Loucy (cell line): Measurements from ENCODE around the gene TMEM108.

Experiments used
- H2AFZ ChIP-seq: fragments of 200-600 bp; sonication (generic); 2 replicates; pipeline ENCODE4 v1.6.0; 2016; ENCODE audit warnings: antibody characterized with exemption, mild to moderate bottlenecking, low read length, moderate library complexity
- H3F3A ChIP-seq: fragments of 200-600 bp; 2 replicates; pipeline ENCODE4 v1.6.0; 2016; ENCODE audit warnings: antibody characterized with exemption, low read depth, mild to moderate bottlenecking
- H3K27me3 ChIP-seq: fragments of 200-600 bp; sonication (generic); 2 replicates; pipeline ENCODE4 v1.6.1; 2014; ENCODE audit warnings: low read length, mild to moderate bottlenecking; ENCODE audit not compliant: insufficient read depth, poor library complexity, severe bottlenecking
- H3K36me3 ChIP-seq: fragments of 200-600 bp; sonication (generic); 2 replicates; pipeline ENCODE4 v1.6.1; 2016; ENCODE audit warnings: low read length; ENCODE audit not compliant: insufficient read depth
- H3K4me1 ChIP-seq: fragments of 200-600 bp; sonication (generic); 2 replicates; pipeline ENCODE4 v1.5.1; 2014; ENCODE audit warnings: low read length, mild to moderate bottlenecking; ENCODE audit not compliant: insufficient read depth, poor library complexity, severe bottlenecking
- H3K4me2 ChIP-seq: fragments of 200-600 bp; sonication (generic); 2 replicates; pipeline ENCODE4 v1.6.0; 2014; ENCODE audit warnings: antibody characterized with exemption, low read length, low read depth, mild to moderate bottlenecking; ENCODE audit not compliant: poor library complexity, severe bottlenecking
- H3K4me3 ChIP-seq: fragments of 200-600 bp; sonication (generic); 2 replicates; pipeline ENCODE4 v1.5.1; 2014; ENCODE audit warnings: low read length, mild to moderate bottlenecking, mixed read lengths; ENCODE audit not compliant: poor library complexity, severe bottlenecking
- H3K79me2 ChIP-seq: fragments of 200-600 bp; sonication (generic); 2 replicates; pipeline ENCODE4 v1.6.1; 2014; ENCODE audit warnings: low read length; ENCODE audit not compliant: insufficient read depth
- H3K9ac ChIP-seq: fragments of 200-600 bp; sonication (generic); 2 replicates; pipeline ENCODE4 v1.6.0; 2014; ENCODE audit warnings: mild to moderate bottlenecking, low read depth, low read length, moderate library complexity; ENCODE audit not compliant: poor library complexity, severe bottlenecking
- H3K9me2 ChIP-seq: fragments of 200-600 bp; sonication (generic); replicated peaks from 2 replicates; pipeline ENCODE4 v1.6.1; 2016; ENCODE audit warnings: low read depth, low read length, mixed read lengths
- H3K9me3 ChIP-seq: fragments of 200-600 bp; sonication (generic); 2 replicates; pipeline ENCODE4 v1.6.1; 2014; ENCODE audit warnings: mild to moderate bottlenecking, antibody characterized with exemption, low read length, low read depth; ENCODE audit not compliant: insufficient read depth
- H4K20me1 ChIP-seq: fragments of 200-600 bp; sonication (generic); 2 replicates; pipeline ENCODE4 v1.6.0; 2014; ENCODE audit warnings: antibody characterized with exemption, low read length, mild to moderate bottlenecking; ENCODE audit not compliant: insufficient read depth, poor library complexity, severe bottlenecking
- EZH2phosphoT487 ChIP-seq: fragments of 200-600 bp; IDR thresholded peaks from 2 replicates; pipeline ENCODE4 v1.6.1; 2018; ENCODE audit warnings: antibody characterized with exemption, mild to moderate bottlenecking, moderate library complexity, borderline replicate concordance
- TF ChIP-seq, protein P1 (sequence below): fragments of 200-600 bp; sonication (generic); conservative IDR thresholded peaks from 2 replicates; pipeline ENCODE4 v1.5.1; 2014; ENCODE audit warnings: mild to moderate bottlenecking, antibody characterized with exemption, low read length

The TMEM108 gene

GRCh38 chr3:133419151-133419909, 381.1 kb downstream of the TMEM108 start:
- H4K20me1 ChIP-seq = no peaks in the 10 kb centered on the region
- no peak overlapping the region for H2AFZ ChIP-seq
- H3K9me2 ChIP-seq = no peaks in the 10 kb centered on the region
- no peak for TF ChIP-seq EZH2phosphoT487
- TF ChIP-seq, protein P1, sequence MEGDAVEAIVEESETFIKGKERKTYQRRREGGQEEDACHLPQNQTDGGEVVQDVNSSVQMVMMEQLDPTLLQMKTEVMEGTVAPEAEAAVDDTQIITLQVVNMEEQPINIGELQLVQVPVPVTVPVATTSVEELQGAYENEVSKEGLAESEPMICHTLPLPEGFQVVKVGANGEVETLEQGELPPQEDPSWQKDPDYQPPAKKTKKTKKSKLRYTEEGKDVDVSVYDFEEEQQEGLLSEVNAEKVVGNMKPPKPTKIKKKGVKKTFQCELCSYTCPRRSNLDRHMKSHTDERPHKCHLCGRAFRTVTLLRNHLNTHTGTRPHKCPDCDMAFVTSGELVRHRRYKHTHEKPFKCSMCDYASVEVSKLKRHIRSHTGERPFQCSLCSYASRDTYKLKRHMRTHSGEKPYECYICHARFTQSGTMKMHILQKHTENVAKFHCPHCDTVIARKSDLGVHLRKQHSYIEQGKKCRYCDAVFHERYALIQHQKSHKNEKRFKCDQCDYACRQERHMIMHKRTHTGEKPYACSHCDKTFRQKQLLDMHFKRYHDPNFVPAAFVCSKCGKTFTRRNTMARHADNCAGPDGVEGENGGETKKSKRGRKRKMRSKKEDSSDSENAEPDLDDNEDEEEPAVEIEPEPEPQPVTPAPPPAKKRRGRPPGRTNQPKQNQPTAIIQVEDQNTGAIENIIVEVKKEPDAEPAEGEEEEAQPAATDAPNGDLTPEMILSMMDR = no peak
- no peaks in the 10 kb centered on the region for H3K36me3 ChIP-seq
- H3K4me2 ChIP-seq = no peak overlapping the region
- H3K4me3 ChIP-seq = no peak overlapping the region
- H3K9ac ChIP-seq = no peak overlapping the region
- H3K27me3 ChIP-seq = no peaks in the 10 kb centered on the region
- no peaks in the 10 kb centered on the region for H3K4me1 ChIP-seq
- H3K9me3 ChIP-seq = no peaks in the 10 kb centered on the region
- H3F3A ChIP-seq = no peaks in the 10 kb centered on the region
- H3K79me2 ChIP-seq = no peaks in the 10 kb centered on the region

DNA sequence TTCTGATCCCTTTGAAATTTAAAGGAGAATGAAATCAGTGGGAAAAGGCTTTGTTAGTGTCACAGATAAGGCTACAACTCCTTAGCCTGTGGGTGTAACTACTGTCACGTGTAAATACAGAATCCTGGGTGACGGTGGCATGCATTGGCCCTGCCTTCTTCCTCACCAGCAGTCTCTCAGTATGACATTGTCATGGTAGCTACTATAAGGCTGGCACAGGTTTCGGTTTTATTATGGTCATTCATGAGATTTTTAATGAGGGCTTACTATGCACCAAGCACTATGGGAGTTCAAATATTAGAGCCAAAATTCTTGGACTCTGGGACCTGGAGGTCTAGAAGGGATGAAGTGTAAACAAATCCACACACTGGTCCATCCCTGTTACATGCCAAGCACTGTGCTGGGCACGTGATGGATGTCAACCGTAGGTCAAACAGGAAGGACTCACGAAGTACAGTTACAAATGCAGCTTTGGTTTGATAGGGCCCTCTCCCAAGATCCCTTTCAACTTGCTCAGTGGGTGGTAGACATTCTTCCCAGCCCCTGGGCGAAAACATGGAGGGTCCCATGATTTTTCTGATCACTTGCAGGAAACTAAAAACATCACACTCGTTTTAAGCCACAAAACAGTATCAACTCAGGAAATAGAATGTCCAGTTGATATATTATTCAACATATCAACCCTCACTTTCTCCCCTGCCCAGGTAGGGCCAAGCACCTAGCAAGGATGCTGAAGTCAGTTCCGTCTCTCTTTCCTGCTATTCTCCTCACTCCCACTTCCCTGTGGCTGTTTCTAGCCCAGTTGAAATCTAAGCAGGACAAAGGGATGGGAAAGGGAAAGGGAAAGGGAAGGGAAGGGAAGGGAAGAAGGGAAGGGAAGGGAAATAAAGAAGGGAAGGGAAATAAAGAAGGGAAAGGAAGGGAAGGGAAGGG, 387.0 kb downstream of the TMEM108 start:
- no peaks in the 10 kb centered on the region for H3K9me3 ChIP-seq
- no peak overlapping the region for H3K4me3 ChIP-seq
- H3K79me2 ChIP-seq = no peaks in the 10 kb centered on the region
- H3K27me3 ChIP-seq = no peaks in the 10 kb centered on the region
- H3K4me2 ChIP-seq = no peak overlapping the region
- no peak overlapping the region for H2AFZ ChIP-seq
- H3K4me1 ChIP-seq = no peaks in the 10 kb centered on the region
- no peaks in the 10 kb centered on the region for H3K36me3 ChIP-seq
- H3K9ac ChIP-seq = no peak overlapping the region
- no peaks in the 10 kb centered on the region for H3K9me2 ChIP-seq
- no peaks in the 10 kb centered on the region for H4K20me1 ChIP-seq
- no peaks in the 10 kb centered on the region for H3F3A ChIP-seq
- no peak for TF ChIP-seq EZH2phosphoT487
- TF ChIP-seq, protein P1 = no peak

DNA sequence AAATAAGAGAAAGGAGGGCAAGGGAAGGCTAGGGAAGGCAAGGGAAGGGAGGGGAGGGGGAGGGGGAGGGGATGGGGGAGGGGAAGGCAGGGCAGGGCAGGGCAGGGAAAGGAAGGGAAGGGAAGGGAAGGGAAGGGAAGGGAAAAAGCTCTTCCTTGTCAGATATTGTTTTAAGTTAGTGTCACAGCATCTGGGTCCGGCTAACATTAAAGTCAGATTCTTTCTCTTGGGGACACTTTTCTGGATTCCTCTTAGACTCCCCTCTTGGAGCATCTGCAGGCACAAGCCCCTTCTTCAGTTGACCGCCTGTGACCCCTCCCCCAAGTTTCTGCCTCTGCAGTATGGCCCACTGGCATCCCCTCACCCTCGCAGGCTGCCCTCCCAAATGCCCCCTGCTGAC, 387.7 kb downstream of the TMEM108 start:
- TF ChIP-seq, protein P1 = no peak
- no peak for TF ChIP-seq EZH2phosphoT487
- Histone ChIP-seq H3K4me2 (no peak overlapping the region), H2AFZ (no peak overlapping the region), H3K36me3 (no peaks in the 10 kb centered on the region), H3K9ac (no peak overlapping the region), H3K27me3 (no peaks in the 10 kb centered on the region), H3K9me2 (no peaks in the 10 kb centered on the region), H3K4me3 (no peak overlapping the region), H4K20me1 (no peaks in the 10 kb centered on the region), H3K9me3 (no peaks in the 10 kb centered on the region), H3F3A (no peaks in the 10 kb centered on the region), H3K4me1 (no peaks in the 10 kb centered on the region), H3K79me2 (no peaks in the 10 kb centered on the region)
